Lower lobe of right lung (tissue), 2 donors: ENCODE measurements around the gene TTLL11. TPM values are rescaled to one million over a fixed set of nuclear protein-coding genes. Genes with fewer than 3 reads are reported as not detected.
A peak's percentile ranks its signal among the peaks of the same experiment; 100 is the strongest.

Source experiments
- ATAC-seq, 2 donors: fragments of 200-7000 bp; cut with Tn5 transposase; one replicate each; pipeline ENCODE4 v1.9.1; 2020 to 2022; ENCODE audit warnings: mild to moderate bottlenecking in 2 of 2, moderate library complexity in 2 of 2
- DNase-seq: peaks from one replicate; pipeline ENCODE4 v3.0.0-alpha.2; 2020
- H3K27ac ChIP-seq: fragments of 200-600 bp; one replicate; pipeline ENCODE4 v1.8.0; 2022
- H3K27me3 ChIP-seq: fragments of 200-600 bp; one replicate; pipeline ENCODE4 v1.8.0; 2022; ENCODE audit warnings: low read depth
- H3K36me3 ChIP-seq: fragments of 200-600 bp; one replicate; pipeline ENCODE4 v1.8.0; 2022; ENCODE audit warnings: mild to moderate bottlenecking
- H3K4me1 ChIP-seq: fragments of 200-600 bp; one replicate; pipeline ENCODE4 v1.8.0; 2022
- H3K4me3 ChIP-seq: fragments of 200-600 bp; one replicate; pipeline ENCODE4 v1.8.0; 2022; ENCODE audit warnings: mild to moderate bottlenecking
- H3K9me3 ChIP-seq: fragments of 200-600 bp; one replicate; pipeline ENCODE4 v1.8.0; 2022
- intact Hi-C: fragments of 100-400 bp; cut with DNase I; formaldehyde crosslinking; loops from one replicate; pipeline ENCODE4 v1.11.0; 2022
- total RNA-seq: library from RNA; stranded (reverse); fragmentation: NEBNext Ultra II Directional; extraction: Animal tissue kit (Norgen Biotek cat#: 25700); gene quantifications from one replicate; pipeline ENCODE4 v1.2.1, GENCODE V29; 2021
- TF ChIP-seq, protein P1 (sequence below): fragments of 200-600 bp; IDR thresholded peaks from one replicate; pipeline ENCODE4 v1.8.0; 2022; ENCODE audit warnings: antibody characterized with exemption, mild to moderate bottlenecking
- donor health status: DM: no; HTN: yes; CAD: no; lungs with severe emphysema.

TTLL11 gene
- total RNA-seq, 1 donor from 2014 or later = 11.7 TPM

DNA sequence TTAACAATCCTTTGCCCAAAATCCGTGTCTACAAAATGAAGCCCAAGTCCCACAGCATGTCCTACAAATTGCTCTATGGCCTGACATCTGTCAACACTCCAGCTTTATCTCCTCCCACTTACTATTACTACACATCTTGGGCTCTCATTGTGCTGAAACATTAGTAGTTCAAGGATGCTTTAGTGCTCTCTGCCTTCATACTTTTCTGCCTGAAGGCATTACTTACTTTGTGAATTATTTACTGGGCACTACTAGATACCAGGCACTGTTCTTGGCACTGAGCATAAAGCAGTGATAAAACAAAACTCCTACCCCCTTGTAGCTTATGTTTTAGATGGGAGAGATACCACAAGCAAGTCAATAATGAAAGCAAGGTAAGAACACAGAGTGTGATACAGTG, 113.4 kb downstream of the TTLL11 start:
- Histone ChIP-seq H3K36me3 (no peaks in the 10 kb centered on the region), H3K4me1 (no peaks in the 10 kb centered on the region), H3K27me3 (no peaks in the 10 kb centered on the region), H3K27ac (no peak overlapping the region), H3K4me3 (no peak overlapping the region), H3K9me3 (peaks cover 4% of the 10 kb centered on the region)
- ATAC-seq (peak in 1 of 2 donors; percentile 62), DNase-seq (no peak)
- TF ChIP-seq, protein P1, sequence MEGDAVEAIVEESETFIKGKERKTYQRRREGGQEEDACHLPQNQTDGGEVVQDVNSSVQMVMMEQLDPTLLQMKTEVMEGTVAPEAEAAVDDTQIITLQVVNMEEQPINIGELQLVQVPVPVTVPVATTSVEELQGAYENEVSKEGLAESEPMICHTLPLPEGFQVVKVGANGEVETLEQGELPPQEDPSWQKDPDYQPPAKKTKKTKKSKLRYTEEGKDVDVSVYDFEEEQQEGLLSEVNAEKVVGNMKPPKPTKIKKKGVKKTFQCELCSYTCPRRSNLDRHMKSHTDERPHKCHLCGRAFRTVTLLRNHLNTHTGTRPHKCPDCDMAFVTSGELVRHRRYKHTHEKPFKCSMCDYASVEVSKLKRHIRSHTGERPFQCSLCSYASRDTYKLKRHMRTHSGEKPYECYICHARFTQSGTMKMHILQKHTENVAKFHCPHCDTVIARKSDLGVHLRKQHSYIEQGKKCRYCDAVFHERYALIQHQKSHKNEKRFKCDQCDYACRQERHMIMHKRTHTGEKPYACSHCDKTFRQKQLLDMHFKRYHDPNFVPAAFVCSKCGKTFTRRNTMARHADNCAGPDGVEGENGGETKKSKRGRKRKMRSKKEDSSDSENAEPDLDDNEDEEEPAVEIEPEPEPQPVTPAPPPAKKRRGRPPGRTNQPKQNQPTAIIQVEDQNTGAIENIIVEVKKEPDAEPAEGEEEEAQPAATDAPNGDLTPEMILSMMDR = no peak
- intact Hi-C loops = no loop called here

DNA sequence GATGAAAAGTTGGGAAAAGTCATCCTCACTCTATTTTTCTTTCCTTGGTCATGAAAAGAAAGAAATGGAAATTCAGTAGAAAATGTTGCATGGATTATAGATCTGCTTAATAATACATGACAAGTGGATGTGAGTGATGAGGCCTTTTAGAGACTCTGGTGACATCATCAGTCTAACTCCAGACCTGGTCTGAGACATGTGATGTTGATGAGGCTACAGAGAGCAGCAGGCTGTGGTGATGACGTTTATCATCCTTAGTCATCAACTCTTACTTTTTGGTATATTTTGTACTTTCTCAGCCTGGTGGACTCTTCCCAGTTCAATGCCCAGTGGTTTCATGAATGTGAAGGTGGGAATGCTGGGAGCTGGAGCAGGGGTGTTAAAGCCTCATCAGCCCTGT, 116.4 kb downstream of the TTLL11 start:
- H3K27me3 ChIP-seq = no peaks in the 10 kb centered on the region
- DNase-seq (no peak), ATAC-seq (no peak)
- no peaks in the 10 kb centered on the region for H3K4me1 ChIP-seq
- no peak overlapping the region for H3K4me3 ChIP-seq
- peak overlapping the region; percentile 61 for H3K27ac ChIP-seq
- intact Hi-C loops = no loop called here
- H3K9me3 ChIP-seq = peaks cover 4% of the 10 kb centered on the region
- TF ChIP-seq, protein P1 = no peak
- H3K36me3 ChIP-seq = no peaks in the 10 kb centered on the region

DNA sequence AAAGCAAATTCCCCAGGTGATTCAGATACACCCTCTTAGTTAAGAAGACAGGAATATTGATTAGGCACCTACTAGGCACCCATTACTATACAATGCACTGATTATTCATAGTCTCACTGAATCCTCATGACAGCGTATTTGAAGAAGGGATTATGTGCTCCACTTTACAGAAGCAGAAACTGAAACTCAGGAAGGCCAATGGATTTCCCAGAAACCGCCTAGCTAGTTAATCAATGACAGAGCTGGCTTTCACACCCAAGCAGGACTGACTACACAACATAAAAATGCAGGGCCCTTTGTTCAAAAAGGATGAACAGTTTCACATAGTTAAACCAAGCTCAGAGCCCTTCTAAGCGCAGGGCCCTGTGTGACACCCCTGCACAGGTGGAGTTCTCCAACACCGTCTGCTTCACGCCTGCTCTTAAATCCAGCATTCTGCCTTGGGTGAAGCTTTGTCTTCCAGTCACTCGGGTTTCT, 117.3 kb downstream of the TTLL11 start:
- DNase-seq (no peak), ATAC-seq (peak; percentile 59 to 66)
- H3K27me3 ChIP-seq = no peaks in the 10 kb centered on the region
- no peaks in the 10 kb centered on the region for H3K4me1 ChIP-seq
- no peak overlapping the region for H3K4me3 ChIP-seq
- H3K27ac ChIP-seq = peak overlapping the region; percentile 61
- intact Hi-C loops = no loop called here
- TF ChIP-seq, protein P1 = no peak
- no peaks in the 10 kb centered on the region for H3K36me3 ChIP-seq
- no peaks in the 10 kb centered on the region for H3K9me3 ChIP-seq

DNA sequence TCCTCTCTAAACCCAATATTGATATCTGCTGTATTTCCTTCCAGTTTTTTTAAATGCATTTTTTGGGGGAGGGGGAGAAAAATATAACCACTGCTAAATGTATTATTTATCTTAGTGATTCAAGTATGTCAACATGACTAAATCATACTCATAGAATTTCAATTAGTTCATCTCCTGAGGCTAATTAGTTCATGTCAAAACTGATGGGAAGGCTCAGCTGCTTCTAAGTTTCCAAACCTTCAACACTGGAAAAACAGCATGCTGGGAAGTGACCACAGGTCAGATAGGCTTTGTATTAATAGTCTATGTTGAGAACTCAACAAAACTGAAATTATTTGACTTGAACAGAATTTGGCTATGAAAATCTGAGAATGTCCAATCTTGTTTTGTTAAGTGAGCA, 118.7 kb downstream of the TTLL11 start:
- TF ChIP-seq, protein P1 = no peak
- intact Hi-C loops = no loop called here
- DNase-seq (no peak), ATAC-seq (no peak)
- no peak overlapping the region for H3K4me3 ChIP-seq
- H3K27me3 ChIP-seq = no peaks in the 10 kb centered on the region
- no peaks in the 10 kb centered on the region for H3K9me3 ChIP-seq
- H3K36me3 ChIP-seq = no peaks in the 10 kb centered on the region
- peak overlapping the region; percentile 61 for H3K27ac ChIP-seq
- no peaks in the 10 kb centered on the region for H3K4me1 ChIP-seq

DNA sequence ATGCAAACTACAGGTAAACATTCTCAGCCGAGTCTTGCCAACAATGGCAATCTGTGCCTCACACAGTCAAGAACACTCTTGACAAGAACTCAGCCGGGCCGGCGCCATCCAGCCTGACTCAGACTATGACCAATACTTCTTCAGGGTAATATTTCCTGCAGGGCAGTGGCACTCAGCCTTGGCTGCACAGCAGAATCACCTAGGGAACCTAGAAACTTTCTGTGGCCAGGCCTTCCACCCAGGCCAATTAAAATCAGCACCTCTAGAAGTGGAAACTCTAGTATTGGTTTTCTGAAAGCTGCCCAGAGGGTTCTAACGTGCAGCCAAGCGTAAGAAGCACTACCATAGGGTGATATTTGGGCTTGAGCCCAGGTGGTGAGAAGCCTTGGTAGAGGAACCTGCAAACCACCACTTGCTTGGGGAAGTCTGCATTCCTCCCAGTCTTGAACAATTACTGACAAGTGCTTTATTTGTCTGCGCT, 120.6 kb downstream of the TTLL11 start:
- peak; percentile 90 for DNase-seq
- TF ChIP-seq, protein P1 = no peak
- Histone ChIP-seq H3K36me3 (no peaks in the 10 kb centered on the region), H3K4me1 (no peaks in the 10 kb centered on the region), H3K9me3 (no peaks in the 10 kb centered on the region), H3K4me3 (no peak overlapping the region), H3K27ac (peak overlapping the region; percentile 67), H3K27me3 (no peaks in the 10 kb centered on the region)
- peak; percentile 95 to 96 for ATAC-seq
- intact Hi-C loops = no loop called here
